ENCODE data around the gene MTO1. TPM values are rescaled to one million over a fixed set of nuclear protein-coding genes. Genes with fewer than 3 reads are reported as not detected.

Gene MTO1
- total RNA-seq, 1 experiment from 2014 or later = 32.4 TPM

DNA sequence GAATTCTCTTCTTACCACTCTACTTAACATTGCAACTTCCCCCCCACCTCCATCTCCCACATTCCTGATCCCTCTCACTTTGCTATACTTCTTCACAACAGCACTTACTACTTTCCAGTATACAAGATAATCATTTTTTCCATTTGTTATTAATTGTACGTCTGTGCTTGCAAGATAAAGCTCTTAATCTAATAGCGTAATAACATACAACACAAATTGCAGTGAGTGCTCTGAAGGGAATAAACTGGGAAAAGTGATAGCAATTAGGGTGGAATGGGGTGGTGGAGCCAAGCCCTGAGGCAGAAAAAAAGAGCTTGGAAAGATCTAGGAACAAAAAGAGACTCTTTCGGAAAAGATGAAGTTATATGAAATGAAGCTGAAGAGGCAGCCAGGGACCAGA is 18.0 kb upstream of the MTO1 start (continued):
- TF ChIP-seq, protein P1, sequence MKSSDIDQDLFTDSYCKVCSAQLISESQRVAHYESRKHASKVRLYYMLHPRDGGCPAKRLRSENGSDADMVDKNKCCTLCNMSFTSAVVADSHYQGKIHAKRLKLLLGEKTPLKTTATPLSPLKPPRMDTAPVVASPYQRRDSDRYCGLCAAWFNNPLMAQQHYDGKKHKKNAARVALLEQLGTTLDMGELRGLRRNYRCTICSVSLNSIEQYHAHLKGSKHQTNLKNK (CRISPR knock-in tag; IDR thresholded peaks at IDR 0.05) = no peak

DNA sequence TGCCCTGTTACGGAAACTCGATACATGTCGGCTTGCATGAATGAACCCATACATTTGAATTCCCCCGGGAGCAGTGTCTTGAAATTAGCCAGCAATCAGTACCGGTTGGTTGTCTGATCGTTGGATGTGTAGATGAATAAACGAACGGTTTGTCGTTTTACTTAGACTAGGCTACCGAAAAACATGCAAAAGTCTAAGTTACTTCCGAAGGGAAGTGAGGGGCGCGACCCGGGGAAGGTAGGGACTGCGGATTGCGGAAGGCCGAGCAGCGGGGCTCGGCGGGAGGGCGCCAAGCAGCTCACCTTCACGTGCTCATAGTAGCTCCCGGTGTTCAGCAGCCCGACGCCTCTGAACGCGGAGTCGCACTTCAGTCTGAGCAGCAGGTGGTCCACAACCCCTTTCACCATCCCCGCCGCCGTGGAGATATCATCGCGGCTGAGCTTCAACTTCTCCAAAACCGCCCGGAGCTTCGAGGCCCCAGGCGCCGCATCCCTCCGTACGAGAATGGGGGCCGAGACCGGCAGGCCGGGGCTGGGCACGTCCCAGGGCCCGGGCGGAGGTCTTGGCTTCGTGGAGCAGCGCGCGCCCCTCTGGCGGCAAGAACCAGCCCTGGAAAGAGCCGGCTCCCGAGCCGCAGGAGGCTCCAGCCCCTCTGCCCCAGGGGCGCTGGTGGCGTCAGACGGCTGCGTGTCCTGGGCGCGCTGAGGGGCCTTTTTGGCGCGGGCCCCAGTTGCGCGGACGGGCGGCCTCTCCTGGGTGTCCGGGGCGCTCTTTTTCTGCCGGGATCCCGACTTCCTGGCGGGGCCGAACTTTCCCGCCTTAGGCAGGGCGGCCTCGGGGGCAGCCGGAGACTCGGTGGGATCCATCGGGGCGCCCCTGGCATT is 10.1 kb upstream of the MTO1 start:
- ChIA-PET POLR2A (interaction anchor here (0.6 to 2.6 kb wide), 4 partner anchors 10 to 119 kb away, joined by 3 to 15 read pairs (median 3); partner anchors contain the start of genes EEF1A1 and MTO1), CTCF (interaction anchor here (0.7 to 3.3 kb wide), 6 partner anchors 10 to 201 kb away, joined by 3 to 14 read pairs (median 4); partner anchors contain the start of gene MTO1)
- ATAC-seq (peak; percentile 65), DNase-seq (ENCODE audit: low spot score) (peak; percentile 59)
- H3K9me3 Mint-ChIP-seq = no peaks in the 10 kb centered on the region
- peaks cover 35% of the 10 kb centered on the region for H3K27me3 Mint-ChIP-seq (ENCODE audit: low read depth)
- peak overlapping the region; percentile 67 for H3K4me3 Mint-ChIP-seq
- H3K27ac Mint-ChIP-seq = no peak overlapping the region
- peaks cover 3% of the 10 kb centered on the region for H3K36me3 Mint-ChIP-seq
- peaks cover 6% of the 10 kb centered on the region for H3K4me1 Mint-ChIP-seq
- TF ChIP-seq JAZF1 (CRISPR knock-in tag; IDR thresholded peaks at IDR 0.05) (no peak), CBFB (CRISPR knock-in tag; IDR thresholded peaks at IDR 0.05; ENCODE audit: low read depth) (no peak; the same call in 1 of the 2 replicates), NFE2L1 (CRISPR knock-in tag; IDR thresholded peaks at IDR 0.05) (peak; percentile 92; the same call in 1 of the 2 replicates), TCF7 (CRISPR knock-in tag; IDR thresholded peaks at IDR 0.05; ENCODE audit: low read depth) (no peak), ZNF138 (CRISPR knock-in tag; conservative IDR thresholded peaks at IDR 0.05) (peak; percentile 93), JUN (CRISPR knock-in tag; IDR thresholded peaks at IDR 0.05) (peak; percentile 69; the same call in 1 of the 2 replicates), KAT7 (CRISPR knock-in tag; IDR thresholded peaks at IDR 0.05; ENCODE audit: borderline replicate concordance) (peak; percentile 81; the same call in 1 of the 2 replicates), FOXK1 (CRISPR knock-in tag; IDR thresholded peaks at IDR 0.05) (peak; percentile 94), OVOL2 (CRISPR knock-in tag; IDR thresholded peaks at IDR 0.05; ENCODE audit: borderline replicate concordance) (no peak), ZNF671 (CRISPR knock-in tag; IDR thresholded peaks at IDR 0.05) (no peak), GTF2I (CRISPR knock-in tag; conservative IDR thresholded peaks at IDR 0.05) (no peak), ZNF121 (CRISPR knock-in tag; IDR thresholded peaks at IDR 0.05) (no peak)
- TF ChIP-seq, protein P2, sequence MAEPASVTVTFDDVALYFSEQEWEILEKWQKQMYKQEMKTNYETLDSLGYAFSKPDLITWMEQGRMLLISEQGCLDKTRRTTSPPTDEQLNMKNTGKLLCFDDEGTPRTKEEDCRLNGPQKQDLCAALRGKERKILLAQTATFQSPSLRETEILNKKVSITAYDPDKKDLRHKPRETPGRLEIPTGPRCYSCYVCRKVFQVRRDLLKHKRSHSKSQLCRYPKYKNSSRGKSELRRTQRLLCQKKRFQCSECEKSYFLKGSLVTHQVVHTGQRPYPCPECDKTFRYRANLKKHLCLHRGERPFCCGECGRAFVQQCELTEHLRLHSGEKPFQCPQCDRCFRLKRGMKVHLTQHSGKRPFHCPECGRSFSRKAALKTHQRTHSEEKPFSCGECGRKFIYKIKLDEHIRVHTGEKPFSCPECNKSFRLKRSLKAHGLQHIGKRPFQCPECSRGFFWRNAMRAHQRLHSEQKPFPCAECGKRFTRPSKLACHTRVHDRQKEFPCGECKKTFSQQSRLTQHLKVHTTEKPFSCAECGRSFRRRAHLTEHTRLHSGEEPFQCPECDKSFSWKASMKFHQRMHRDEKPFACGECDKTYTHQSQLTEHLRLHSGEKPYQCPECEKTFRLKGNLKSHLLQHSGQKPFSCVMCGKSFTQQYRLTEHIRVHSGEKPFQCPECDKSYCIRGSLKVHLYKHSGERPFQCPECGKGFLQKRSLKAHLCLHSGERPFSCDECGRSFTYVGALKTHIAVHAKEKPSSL (CRISPR knock-in tag; conservative IDR thresholded peaks at IDR 0.05) = no peak
- TF ChIP-seq, protein P3, sequence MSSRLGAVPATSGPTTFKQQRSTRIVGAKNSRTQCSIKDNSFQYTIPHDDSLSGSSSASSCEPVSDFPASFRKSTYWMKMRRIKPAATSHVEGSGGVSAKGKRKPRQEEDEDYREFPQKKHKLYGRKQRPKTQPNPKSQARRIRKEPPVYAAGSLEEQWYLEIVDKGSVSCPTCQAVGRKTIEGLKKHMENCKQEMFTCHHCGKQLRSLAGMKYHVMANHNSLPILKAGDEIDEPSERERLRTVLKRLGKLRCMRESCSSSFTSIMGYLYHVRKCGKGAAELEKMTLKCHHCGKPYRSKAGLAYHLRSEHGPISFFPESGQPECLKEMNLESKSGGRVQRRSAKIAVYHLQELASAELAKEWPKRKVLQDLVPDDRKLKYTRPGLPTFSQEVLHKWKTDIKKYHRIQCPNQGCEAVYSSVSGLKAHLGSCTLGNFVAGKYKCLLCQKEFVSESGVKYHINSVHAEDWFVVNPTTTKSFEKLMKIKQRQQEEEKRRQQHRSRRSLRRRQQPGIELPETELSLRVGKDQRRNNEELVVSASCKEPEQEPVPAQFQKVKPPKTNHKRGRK (CRISPR knock-in tag; IDR thresholded peaks at IDR 0.05; ENCODE audit: borderline replicate concordance) = no peak
- TF ChIP-seq, protein P4, sequence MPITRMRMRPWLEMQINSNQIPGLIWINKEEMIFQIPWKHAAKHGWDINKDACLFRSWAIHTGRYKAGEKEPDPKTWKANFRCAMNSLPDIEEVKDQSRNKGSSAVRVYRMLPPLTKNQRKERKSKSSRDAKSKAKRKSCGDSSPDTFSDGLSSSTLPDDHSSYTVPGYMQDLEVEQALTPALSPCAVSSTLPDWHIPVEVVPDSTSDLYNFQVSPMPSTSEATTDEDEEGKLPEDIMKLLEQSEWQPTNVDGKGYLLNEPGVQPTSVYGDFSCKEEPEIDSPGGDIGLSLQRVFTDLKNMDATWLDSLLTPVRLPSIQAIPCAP (CRISPR knock-in tag; IDR thresholded peaks at IDR 0.05) = peak; percentile 67; the same call in 1 of the 2 replicates
- TF ChIP-seq, protein P5, sequence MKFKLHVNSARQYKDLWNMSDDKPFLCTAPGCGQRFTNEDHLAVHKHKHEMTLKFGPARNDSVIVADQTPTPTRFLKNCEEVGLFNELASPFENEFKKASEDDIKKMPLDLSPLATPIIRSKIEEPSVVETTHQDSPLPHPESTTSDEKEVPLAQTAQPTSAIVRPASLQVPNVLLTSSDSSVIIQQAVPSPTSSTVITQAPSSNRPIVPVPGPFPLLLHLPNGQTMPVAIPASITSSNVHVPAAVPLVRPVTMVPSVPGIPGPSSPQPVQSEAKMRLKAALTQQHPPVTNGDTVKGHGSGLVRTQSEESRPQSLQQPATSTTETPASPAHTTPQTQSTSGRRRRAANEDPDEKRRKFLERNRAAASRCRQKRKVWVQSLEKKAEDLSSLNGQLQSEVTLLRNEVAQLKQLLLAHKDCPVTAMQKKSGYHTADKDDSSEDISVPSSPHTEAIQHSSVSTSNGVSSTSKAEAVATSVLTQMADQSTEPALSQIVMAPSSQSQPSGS (CRISPR knock-in tag; IDR thresholded peaks at IDR 0.05; ENCODE audit: borderline replicate concordance, low read depth) = 0 out of 2 replicates have a peak, but pooled peaks have one; percentile 8
- TF ChIP-seq, protein P6, sequence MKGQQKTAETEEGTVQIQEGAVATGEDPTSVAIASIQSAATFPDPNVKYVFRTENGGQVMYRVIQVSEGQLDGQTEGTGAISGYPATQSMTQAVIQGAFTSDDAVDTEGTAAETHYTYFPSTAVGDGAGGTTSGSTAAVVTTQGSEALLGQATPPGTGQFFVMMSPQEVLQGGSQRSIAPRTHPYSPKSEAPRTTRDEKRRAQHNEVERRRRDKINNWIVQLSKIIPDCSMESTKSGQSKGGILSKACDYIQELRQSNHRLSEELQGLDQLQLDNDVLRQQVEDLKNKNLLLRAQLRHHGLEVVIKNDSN (CRISPR knock-in tag; IDR thresholded peaks at IDR 0.05) = peak; percentile 76
- TF ChIP-seq, protein P7, sequence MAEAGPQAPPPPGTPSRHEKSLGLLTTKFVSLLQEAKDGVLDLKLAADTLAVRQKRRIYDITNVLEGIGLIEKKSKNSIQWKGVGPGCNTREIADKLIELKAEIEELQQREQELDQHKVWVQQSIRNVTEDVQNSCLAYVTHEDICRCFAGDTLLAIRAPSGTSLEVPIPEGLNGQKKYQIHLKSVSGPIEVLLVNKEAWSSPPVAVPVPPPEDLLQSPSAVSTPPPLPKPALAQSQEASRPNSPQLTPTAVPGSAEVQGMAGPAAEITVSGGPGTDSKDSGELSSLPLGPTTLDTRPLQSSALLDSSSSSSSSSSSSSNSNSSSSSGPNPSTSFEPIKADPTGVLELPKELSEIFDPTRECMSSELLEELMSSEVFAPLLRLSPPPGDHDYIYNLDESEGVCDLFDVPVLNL (CRISPR knock-in tag; IDR thresholded peaks at IDR 0.05; ENCODE audit: borderline replicate concordance, low read depth) = peak; percentile 46; the same call in 1 of the 2 replicates
- TF ChIP-seq, protein P8, sequence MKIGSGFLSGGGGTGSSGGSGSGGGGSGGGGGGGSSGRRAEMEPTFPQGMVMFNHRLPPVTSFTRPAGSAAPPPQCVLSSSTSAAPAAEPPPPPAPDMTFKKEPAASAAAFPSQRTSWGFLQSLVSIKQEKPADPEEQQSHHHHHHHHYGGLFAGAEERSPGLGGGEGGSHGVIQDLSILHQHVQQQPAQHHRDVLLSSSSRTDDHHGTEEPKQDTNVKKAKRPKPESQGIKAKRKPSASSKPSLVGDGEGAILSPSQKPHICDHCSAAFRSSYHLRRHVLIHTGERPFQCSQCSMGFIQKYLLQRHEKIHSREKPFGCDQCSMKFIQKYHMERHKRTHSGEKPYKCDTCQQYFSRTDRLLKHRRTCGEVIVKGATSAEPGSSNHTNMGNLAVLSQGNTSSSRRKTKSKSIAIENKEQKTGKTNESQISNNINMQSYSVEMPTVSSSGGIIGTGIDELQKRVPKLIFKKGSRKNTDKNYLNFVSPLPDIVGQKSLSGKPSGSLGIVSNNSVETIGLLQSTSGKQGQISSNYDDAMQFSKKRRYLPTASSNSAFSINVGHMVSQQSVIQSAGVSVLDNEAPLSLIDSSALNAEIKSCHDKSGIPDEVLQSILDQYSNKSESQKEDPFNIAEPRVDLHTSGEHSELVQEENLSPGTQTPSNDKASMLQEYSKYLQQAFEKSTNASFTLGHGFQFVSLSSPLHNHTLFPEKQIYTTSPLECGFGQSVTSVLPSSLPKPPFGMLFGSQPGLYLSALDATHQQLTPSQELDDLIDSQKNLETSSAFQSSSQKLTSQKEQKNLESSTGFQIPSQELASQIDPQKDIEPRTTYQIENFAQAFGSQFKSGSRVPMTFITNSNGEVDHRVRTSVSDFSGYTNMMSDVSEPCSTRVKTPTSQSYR (CRISPR knock-in tag; IDR thresholded peaks at IDR 0.05) = peak; percentile 88; the same call in 1 of the 2 replicates
- TF ChIP-seq, protein P9, sequence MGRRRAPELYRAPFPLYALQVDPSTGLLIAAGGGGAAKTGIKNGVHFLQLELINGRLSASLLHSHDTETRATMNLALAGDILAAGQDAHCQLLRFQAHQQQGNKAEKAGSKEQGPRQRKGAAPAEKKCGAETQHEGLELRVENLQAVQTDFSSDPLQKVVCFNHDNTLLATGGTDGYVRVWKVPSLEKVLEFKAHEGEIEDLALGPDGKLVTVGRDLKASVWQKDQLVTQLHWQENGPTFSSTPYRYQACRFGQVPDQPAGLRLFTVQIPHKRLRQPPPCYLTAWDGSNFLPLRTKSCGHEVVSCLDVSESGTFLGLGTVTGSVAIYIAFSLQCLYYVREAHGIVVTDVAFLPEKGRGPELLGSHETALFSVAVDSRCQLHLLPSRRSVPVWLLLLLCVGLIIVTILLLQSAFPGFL (CRISPR knock-in tag; IDR thresholded peaks at IDR 0.05; ENCODE audit: borderline replicate concordance) = no peak

Data from WTC11 (cell line).